ENCODE measurements around the gene SMIM41.

SMIM41 gene

DNA sequence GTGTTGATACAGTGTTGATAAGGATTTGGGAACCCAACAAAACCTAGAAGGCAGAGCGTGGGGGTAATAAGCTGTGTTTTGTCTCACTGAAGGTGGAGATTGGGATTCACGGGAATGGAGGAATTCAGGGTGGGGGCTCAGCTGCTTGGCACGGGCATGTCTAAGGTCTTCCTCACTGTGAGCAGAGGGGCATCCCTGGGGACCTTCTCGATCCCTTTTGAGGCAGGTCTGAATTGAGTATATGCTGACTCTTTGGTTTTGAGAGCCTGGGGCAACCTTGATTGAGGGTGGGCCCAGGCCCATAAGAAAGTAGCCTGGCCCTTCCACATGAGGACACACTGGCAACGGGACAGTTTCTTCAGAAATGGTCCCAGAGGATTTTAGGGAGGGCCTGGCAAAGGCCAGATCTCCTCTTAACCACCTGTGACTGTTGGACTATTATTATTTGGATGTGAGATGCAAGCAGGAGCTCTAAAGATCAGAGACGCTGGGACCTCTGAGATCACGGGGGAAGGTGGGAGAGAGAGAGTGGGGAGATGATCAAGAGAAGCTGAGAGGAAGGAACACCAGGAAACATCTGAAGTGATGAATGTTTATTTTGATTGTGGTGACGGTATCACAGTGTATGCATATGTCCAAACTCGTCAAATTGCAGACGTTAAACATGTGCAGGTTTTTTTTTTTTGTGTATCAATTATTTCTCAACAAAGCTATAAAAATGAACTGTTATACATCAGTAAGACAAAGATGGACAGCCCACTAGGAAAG, 48.4 kb downstream of the SMIM41 start:
- Histone ChIP-seq H3K9ac (no peak overlapping the region), H3K9me3 (ENCODE audit: control insufficient read depth, low read length) (no peaks in the 10 kb centered on the region), H3K4me3 (ENCODE audit: low read depth, low read length) (no peak overlapping the region), H3K4me2 (ENCODE audit: low read length) (no peak overlapping the region), H3K4me1 (peaks cover 11% of the 10 kb centered on the region), H2AFZ (no peak overlapping the region), H3K27ac (no peak overlapping the region), H3K27me3 (ENCODE audit: control insufficient read depth, insufficient read depth, low read length) (no peaks in the 10 kb centered on the region), H3K79me2 (no peaks in the 10 kb centered on the region), H3K36me3 (ENCODE audit: control insufficient read depth, insufficient read depth, low read length) (no peaks in the 10 kb centered on the region)
- TF ChIP-seq, protein P1, sequence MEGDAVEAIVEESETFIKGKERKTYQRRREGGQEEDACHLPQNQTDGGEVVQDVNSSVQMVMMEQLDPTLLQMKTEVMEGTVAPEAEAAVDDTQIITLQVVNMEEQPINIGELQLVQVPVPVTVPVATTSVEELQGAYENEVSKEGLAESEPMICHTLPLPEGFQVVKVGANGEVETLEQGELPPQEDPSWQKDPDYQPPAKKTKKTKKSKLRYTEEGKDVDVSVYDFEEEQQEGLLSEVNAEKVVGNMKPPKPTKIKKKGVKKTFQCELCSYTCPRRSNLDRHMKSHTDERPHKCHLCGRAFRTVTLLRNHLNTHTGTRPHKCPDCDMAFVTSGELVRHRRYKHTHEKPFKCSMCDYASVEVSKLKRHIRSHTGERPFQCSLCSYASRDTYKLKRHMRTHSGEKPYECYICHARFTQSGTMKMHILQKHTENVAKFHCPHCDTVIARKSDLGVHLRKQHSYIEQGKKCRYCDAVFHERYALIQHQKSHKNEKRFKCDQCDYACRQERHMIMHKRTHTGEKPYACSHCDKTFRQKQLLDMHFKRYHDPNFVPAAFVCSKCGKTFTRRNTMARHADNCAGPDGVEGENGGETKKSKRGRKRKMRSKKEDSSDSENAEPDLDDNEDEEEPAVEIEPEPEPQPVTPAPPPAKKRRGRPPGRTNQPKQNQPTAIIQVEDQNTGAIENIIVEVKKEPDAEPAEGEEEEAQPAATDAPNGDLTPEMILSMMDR (IDR thresholded peaks at IDR 0.05), result no peak

DNA sequence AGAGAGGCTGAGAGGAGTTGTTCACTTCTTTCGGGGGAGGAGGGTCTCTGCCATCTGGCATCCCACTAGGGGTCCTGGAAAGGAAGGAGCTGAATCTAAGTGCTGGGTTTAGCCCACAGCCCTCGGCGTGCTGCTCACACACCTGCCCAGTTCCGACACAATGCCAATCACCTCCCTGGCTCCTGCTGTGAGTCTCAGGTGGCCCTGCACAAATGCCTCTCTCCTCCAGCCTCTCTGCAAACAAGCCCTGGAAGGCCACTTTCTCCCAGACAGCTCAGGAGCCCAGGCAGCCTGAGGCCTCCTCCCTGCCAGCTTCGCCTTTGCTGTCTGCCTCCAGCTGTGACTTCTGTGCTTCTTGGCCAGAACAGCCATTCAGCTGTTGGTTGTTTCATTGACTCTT, 51.2 kb downstream of the SMIM41 start:
- Histone ChIP-seq H3K9ac (no peak overlapping the region), H2AFZ (no peak overlapping the region), H3K4me1 (peaks cover 8% of the 10 kb centered on the region), H3K79me2 (no peaks in the 10 kb centered on the region), H3K4me3 (ENCODE audit: low read depth, low read length) (no peak overlapping the region), H3K9me3 (ENCODE audit: control insufficient read depth, low read length) (no peaks in the 10 kb centered on the region), H3K27ac (no peak overlapping the region), H3K4me2 (ENCODE audit: low read length) (no peak overlapping the region), H3K27me3 (ENCODE audit: control insufficient read depth, insufficient read depth, low read length) (no peaks in the 10 kb centered on the region), H3K36me3 (ENCODE audit: control insufficient read depth, insufficient read depth, low read length) (no peaks in the 10 kb centered on the region)
- TF ChIP-seq, protein P1 (IDR thresholded peaks at IDR 0.05), result no peak

DNA sequence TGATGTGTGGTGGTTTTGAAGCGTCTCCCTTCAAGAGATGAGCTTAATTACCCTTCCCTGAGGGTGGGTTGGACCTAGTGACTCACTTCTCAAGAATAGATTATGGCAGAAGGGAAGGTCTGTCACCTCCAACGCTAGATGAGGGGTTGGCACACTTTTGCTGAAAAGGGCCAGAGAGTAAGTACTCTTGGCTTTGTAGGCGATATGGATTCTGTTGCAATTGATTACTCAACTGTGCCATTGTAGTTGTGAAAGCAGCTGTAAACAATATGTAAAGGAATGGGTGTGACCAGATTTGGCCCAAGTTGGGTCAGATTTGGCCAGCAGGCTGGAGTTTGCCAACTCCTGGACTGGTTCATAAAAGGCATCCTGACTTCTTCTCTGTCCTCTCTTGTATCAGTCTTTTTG, 53.3 kb downstream of the SMIM41 start:
- Histone ChIP-seq H3K4me2 (ENCODE audit: low read length) (no peak overlapping the region), H3K27ac (no peak overlapping the region), H3K4me3 (ENCODE audit: low read depth, low read length) (no peak overlapping the region), H3K4me1 (no peaks in the 10 kb centered on the region), H3K27me3 (ENCODE audit: control insufficient read depth, insufficient read depth, low read length) (no peaks in the 10 kb centered on the region), H2AFZ (no peak overlapping the region), H3K9me3 (ENCODE audit: control insufficient read depth, low read length) (no peaks in the 10 kb centered on the region), H3K79me2 (no peaks in the 10 kb centered on the region), H3K36me3 (ENCODE audit: control insufficient read depth, insufficient read depth, low read length) (no peaks in the 10 kb centered on the region), H3K9ac (no peak overlapping the region)
- TF ChIP-seq, protein P1 (IDR thresholded peaks at IDR 0.05), result no peak

DNA sequence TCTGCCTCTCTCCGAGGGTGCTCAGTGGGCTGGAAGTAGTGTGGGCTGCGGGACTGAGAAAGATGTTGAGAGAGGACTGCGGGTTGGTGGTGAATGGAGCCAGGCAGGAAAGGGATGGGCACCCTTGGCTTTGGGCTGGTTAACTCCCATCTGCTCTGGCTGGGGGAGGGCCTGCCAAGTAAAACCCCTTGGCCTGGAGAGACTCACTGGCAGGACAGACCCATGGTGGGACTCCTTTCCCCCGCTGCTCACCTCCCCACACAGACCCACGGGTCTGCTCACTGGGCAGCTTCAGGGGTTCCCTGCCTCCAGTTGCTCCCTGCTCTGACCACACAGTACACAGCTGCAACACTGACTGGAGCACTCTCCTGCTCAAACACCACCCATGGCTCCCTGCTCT, 58.2 kb downstream of the SMIM41 start:
- Histone ChIP-seq H3K36me3 (ENCODE audit: control insufficient read depth, insufficient read depth, low read length) (no peaks in the 10 kb centered on the region), H2AFZ (no peak overlapping the region), H3K4me3 (ENCODE audit: low read depth, low read length) (no peak overlapping the region), H3K4me1 (no peaks in the 10 kb centered on the region), H3K79me2 (no peaks in the 10 kb centered on the region), H3K27me3 (ENCODE audit: control insufficient read depth, insufficient read depth, low read length) (no peaks in the 10 kb centered on the region), H3K27ac (no peak overlapping the region), H3K4me2 (ENCODE audit: low read length) (no peak overlapping the region), H3K9ac (no peak overlapping the region), H3K9me3 (ENCODE audit: control insufficient read depth, low read length) (no peaks in the 10 kb centered on the region)
- TF ChIP-seq, protein P1 (IDR thresholded peaks at IDR 0.05), result no peak

DNA sequence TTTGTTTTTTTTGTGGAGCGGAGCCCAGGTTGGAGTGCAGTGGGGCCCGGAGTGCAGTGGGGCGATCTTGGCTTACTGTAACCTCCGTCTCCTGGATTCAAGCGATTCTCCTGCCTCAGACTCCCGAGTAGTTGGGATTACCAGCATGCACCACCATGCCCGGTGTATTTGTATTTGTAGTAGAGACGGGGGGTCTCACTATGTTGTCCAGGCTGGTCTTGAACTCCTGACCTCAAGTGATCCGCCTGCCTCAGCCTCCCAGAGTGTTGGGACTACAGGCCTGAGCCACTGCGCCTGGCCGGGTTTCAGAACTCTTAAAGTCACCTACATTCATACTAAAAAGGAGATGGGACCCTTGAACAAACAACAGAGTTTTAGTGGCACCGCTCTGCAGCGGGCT, 59.6 kb downstream of the SMIM41 start:
- Histone ChIP-seq H3K36me3 (ENCODE audit: control insufficient read depth, insufficient read depth, low read length) (no peaks in the 10 kb centered on the region), H3K79me2 (no peaks in the 10 kb centered on the region), H3K27ac (no peak overlapping the region), H3K9me3 (ENCODE audit: control insufficient read depth, low read length) (no peaks in the 10 kb centered on the region), H2AFZ (no peak overlapping the region), H3K4me2 (ENCODE audit: low read length) (no peak overlapping the region), H3K27me3 (ENCODE audit: control insufficient read depth, insufficient read depth, low read length) (no peaks in the 10 kb centered on the region), H3K9ac (no peak overlapping the region), H3K4me1 (no peaks in the 10 kb centered on the region), H3K4me3 (ENCODE audit: low read depth, low read length) (no peak overlapping the region)
- TF ChIP-seq, protein P1 (IDR thresholded peaks at IDR 0.05), result no peak
